Esophagus muscularis mucosa (tissue), 3 donors: Measurements from ENCODE around the gene DEK.

ENCODE experiments used
- CTCF ChIP-seq, 3 experiments: fragments of 200-600 bp in 2 of 3; fragments of 450-650 bp in 1 of 3; sonication (generic) in 2 of 3; IDR thresholded peaks; one replicate each; pipeline ENCODE4 v1.5.1; 2017 to 2019; ENCODE audit warnings: antibody characterized with exemption in 3 of 3, mild to moderate bottlenecking in 2 of 3, moderate library complexity in 1 of 3
- POLR2A ChIP-seq: fragments of 450-650 bp; IDR thresholded peaks from one replicate; pipeline ENCODE4 v1.6.1; 2017; ENCODE audit warnings: antibody characterized with exemption, moderate library complexity, mild to moderate bottlenecking, low read depth

DNA sequence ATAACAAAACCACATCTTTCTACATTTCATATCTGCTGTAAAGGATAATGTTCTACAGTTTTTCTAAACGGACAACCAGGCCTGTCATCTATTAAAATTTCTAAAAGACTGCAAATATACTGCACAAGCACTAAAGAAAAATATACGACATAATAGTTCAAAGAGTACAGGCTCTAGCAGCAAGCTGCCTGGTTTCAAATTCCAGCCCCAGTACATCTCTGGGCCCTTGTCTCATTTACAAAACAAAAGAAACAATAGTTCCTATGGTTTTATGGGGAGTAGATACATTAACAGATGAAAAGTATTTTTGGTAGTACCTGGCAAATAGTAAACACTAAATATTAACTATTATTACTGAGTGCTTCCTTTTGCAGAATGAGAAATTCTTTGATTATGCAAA is 24.1 kb downstream of the DEK start:
- no peak for TF ChIP-seq CTCF (IDR thresholded peaks at IDR 0.05)
- TF ChIP-seq POLR2A, result no peak
